Tibial nerve (tissue), 4 donors: Measurements from ENCODE around the gene MIF4GD. TPM values are rescaled to one million over a fixed set of nuclear protein-coding genes. Genes with fewer than 3 reads are reported as not detected.

ENCODE experiments used
- DNase-seq, 2 donors: peaks; one replicate each; pipeline ENCODE4 v3.0.0-alpha.2; 2019; ENCODE audit warnings: low spot score in 2 of 2
- H3K27ac ChIP-seq, 4 donors: fragments of 200-600 bp; sonication (generic) in 3 of 4; one replicate each; pipeline ENCODE4 v1.5.1; 2017 to 2019; ENCODE audit warnings: mild to moderate bottlenecking in 1 of 4
- H3K27me3 ChIP-seq, 2 donors: fragments of 200-600 bp; sonication (generic) in 1 of 2; one replicate each; pipeline versions ENCODE4 v1.5.1 to v1.6.0; 2017 to 2019
- H3K36me3 ChIP-seq, 3 donors: fragments of 200-600 bp; sonication (generic); one replicate each; pipeline ENCODE4 v1.5.1; 2018 to 2019
- H3K4me1 ChIP-seq, 4 donors: fragments of 200-600 bp; sonication (generic) in 3 of 4; one replicate each; pipeline ENCODE4 v1.5.1; 2017 to 2019
- H3K4me3 ChIP-seq, 4 donors: fragments of 200-600 bp; sonication (generic) in 3 of 4; one replicate each; pipeline ENCODE4 v1.5.1; 2017 to 2019; ENCODE audit warnings: mild to moderate bottlenecking in 1 of 4, moderate library complexity in 1 of 4
- H3K9me3 ChIP-seq, 4 donors: fragments of 200-600 bp; sonication (generic) in 3 of 4; one replicate each; pipeline ENCODE4 v1.5.1; 2017 to 2019
- EP300 ChIP-seq, 2 donors: sonication (generic); formaldehyde crosslinking; IDR thresholded peaks; one replicate each; pipeline ENCODE4 v1.6.1; 2017; ENCODE audit warnings: antibody characterized with exemption in 2 of 2, mild to moderate bottlenecking in 1 of 2
- POLR2A ChIP-seq, 2 donors: fragments of 450-650 bp; IDR thresholded peaks; one replicate each; pipeline ENCODE4 v1.6.1; 2017; ENCODE audit warnings: antibody characterized with exemption in 2 of 2, mild to moderate bottlenecking in 2 of 2, moderate library complexity in 2 of 2
- WGBS, 2 donors: methylation state at CpG; one replicate each; pipeline ENCODE4 v1.1.5; 2018; 5-methylcytosine and 5-hydroxymethylcytosine counted together
- total RNA-seq, 4 donors: library from RNA; depleted of rRNA; stranded (reverse); fragments of >200 nt; gene quantifications; one replicate each; pipeline ENCODE4 v1.1.0, GENCODE V29; 2016
- TF ChIP-seq, protein P1 (sequence below), 5 experiments: fragments of 200-600 bp in 3 of 5; fragments of 450-650 bp in 2 of 5; sonication (generic) in 3 of 5; IDR thresholded peaks; one replicate each; pipeline ENCODE4 v1.5.1; 2016 to 2019; ENCODE audit warnings: antibody characterized with exemption in 5 of 5, mild to moderate bottlenecking in 3 of 5, moderate library complexity in 2 of 5

Gene MIF4GD, protein sequence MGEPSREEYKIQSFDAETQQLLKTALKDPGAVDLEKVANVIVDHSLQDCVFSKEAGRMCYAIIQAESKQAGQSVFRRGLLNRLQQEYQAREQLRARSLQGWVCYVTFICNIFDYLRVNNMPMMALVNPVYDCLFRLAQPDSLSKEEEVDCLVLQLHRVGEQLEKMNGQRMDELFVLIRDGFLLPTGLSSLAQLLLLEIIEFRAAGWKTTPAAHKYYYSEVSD
- total RNA-seq = 10 to 100 TPM; 18.4 to 53.1 (median 41.0) TPM

DNA sequence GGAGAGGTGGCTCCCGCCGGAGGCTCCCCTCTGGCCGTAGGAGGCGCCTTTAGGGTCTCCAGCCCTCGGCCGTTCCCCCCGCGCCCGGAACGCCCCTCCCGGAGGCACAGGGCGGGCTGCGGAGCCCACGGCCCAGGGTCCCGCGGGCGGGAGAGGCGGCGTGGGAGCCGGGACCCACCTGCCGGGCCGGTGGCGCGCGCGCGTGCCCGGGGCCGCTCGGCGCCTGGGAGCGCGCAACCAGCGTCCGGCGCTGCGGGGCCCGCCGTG is at the start of gene MIF4GD:
Gene MIF4GD (minus strand): TSS at position 266 of the 267 bp plus-strand sequence. CDS start 1,036 bp downstream, outside the sequence.
- DNase-seq = no peak
- TF ChIP-seq EP300 (IDR thresholded peaks at IDR 0.05) (no peak), POLR2A (IDR thresholded peaks at IDR 0.05) (peak; percentile 19 to 53)
- TF ChIP-seq, protein P1, sequence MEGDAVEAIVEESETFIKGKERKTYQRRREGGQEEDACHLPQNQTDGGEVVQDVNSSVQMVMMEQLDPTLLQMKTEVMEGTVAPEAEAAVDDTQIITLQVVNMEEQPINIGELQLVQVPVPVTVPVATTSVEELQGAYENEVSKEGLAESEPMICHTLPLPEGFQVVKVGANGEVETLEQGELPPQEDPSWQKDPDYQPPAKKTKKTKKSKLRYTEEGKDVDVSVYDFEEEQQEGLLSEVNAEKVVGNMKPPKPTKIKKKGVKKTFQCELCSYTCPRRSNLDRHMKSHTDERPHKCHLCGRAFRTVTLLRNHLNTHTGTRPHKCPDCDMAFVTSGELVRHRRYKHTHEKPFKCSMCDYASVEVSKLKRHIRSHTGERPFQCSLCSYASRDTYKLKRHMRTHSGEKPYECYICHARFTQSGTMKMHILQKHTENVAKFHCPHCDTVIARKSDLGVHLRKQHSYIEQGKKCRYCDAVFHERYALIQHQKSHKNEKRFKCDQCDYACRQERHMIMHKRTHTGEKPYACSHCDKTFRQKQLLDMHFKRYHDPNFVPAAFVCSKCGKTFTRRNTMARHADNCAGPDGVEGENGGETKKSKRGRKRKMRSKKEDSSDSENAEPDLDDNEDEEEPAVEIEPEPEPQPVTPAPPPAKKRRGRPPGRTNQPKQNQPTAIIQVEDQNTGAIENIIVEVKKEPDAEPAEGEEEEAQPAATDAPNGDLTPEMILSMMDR (IDR thresholded peaks at IDR 0.05) = no peak
- Histone ChIP-seq H3K27me3 (no peaks in the 10 kb centered on the region), H3K9me3 (no peaks in the 10 kb centered on the region), H3K4me1 (peaks cover 0 to 42% (median 15%) of the 10 kb centered on the region in 4 donors), H3K27ac (peak within 1 kb of the TSS; percentile 74 to 97 (median 94)), H3K36me3 (peaks cover 0 to 42% (median 0%) of the 10 kb centered on the region in 3 donors), H3K4me3 (peak within 1 kb of the TSS; percentile 53 to 91 (median 86))
- WGBS, 2 donors = 0 to 2% methylated on average over 9 to 17 of the region's 39 CpGs

DNA sequence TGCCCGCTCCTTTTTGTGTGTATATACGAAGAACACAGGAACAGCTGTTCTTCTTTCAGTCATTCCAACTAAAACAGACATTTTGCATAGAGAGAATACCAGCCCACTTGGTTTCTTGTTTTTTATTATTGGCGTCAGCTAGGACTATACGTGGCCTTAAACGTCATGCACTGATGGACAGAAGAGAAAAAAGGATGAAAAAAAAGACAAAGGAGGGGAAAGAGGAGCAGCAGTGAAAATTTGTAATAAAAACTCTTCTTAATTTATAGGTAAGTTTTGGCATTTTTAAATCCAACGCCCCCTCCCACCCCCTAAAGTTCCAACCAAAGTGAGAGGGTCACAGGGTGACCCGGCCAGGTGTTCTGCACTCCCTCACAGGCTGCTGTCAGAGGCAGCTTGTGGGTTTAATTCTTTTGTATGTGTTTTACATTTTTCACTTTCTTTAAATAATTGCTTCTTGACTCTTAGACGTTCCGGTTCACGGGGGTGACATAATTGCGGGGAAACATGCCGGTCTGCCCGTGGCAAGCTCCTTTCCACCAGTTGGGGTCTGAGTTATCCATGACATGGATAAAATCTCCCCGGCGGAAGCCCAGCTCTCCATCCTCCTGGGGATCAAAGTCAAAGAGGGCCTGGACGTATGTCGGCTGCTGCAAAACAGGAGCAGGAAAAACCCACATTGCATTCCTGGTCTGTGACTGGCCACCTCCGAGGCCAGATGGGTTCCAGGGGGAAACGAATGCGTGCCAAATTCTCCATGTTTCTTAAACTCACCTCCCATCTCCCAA is 49.1 kb upstream of the MIF4GD start:
- H3K4me1 ChIP-seq = peaks cover 0 to 19% (median 9%) of the 10 kb centered on the region in 4 donors
- TF ChIP-seq EP300 (IDR thresholded peaks at IDR 0.05) = no peak
- TF ChIP-seq POLR2A (IDR thresholded peaks at IDR 0.05) = no peak
- TF ChIP-seq, protein P1 (IDR thresholded peaks at IDR 0.05) = no peak
- H3K9me3 ChIP-seq = no peaks in the 10 kb centered on the region
- no peak overlapping the region for H3K4me3 ChIP-seq
- 76 to 81% methylated on average over 20 of the region's 20 CpGs for WGBS, 2 donors
- peak overlapping the region in 1 of 4 donors; percentile 22 for H3K27ac ChIP-seq
- H3K36me3 ChIP-seq = peaks cover 0 to 44% (median 12%) of the 10 kb centered on the region in 3 donors
- no peak for DNase-seq
- H3K27me3 ChIP-seq = no peaks in the 10 kb centered on the region

DNA sequence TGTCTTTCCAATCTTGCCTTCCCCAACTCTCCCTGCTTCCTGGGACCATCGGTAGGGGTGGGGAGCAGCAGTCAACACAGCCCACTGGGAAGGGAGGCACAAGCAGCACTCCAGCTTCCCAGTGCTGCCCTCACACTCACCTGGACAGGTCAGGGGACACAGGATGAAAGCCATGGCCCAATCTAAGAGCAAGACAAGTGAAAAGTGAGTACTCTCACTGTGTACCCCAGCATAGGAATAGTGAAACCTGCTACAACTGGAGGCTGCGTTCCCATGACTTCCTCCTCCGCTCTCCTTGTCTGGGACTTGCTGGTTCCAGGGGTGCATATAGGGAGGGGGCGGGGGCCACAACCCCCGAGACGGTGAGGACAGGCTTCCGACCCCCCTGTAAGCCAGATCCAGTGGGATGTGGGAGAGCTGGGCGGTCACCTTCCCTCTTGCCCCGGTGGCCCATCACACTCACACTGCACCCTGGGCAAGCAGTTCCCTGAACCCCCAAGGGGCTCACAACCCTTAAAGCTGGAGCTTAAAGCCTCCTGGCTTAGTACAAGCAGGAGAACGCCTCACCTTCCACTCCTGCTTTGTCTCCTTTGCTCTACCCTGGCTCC is 47.7 kb upstream of the MIF4GD start:
- 81 to 88% methylated on average over 10 of the region's 10 CpGs for WGBS, 2 donors
- no peak overlapping the region for H3K4me3 ChIP-seq
- no peak for DNase-seq
- peaks cover 0 to 19% (median 9%) of the 10 kb centered on the region in 4 donors for H3K4me1 ChIP-seq
- TF ChIP-seq EP300 (IDR thresholded peaks at IDR 0.05) (no peak), POLR2A (IDR thresholded peaks at IDR 0.05) (no peak)
- TF ChIP-seq, protein P1 (IDR thresholded peaks at IDR 0.05) = no peak
- no peaks in the 10 kb centered on the region for H3K27me3 ChIP-seq
- H3K36me3 ChIP-seq = peaks cover 0 to 52% (median 12%) of the 10 kb centered on the region in 3 donors
- H3K9me3 ChIP-seq = no peaks in the 10 kb centered on the region
- peak overlapping the region in 3 of 4 donors; percentile 23 to 38 (median 34) for H3K27ac ChIP-seq

DNA sequence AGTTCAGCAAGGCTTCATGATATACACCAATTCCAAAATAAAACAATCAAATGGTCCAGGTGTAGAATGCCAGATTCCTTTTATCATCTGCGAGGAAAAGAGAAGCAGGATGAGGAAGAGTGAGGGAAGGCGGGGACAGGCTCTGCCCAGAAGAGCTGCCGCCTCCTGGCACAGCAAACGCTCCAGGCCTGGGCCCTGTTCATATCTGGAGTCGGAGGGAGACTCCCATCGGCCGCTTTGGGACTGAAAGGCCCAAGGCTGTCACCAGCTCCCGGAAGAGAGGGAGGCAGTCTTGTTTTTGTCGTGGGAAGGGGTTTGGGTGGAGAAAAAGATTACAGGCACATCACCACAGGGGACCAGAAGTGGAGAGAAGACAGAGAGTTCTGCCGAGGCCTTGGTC is 47.2 kb upstream of the MIF4GD start:
- Histone ChIP-seq H3K4me3 (no peak overlapping the region), H3K9me3 (no peaks in the 10 kb centered on the region), H3K27me3 (no peaks in the 10 kb centered on the region), H3K27ac (peak overlapping the region in 3 of 4 donors; percentile 23 to 38 (median 34)), H3K4me1 (peaks cover 0 to 14% (median 7%) of the 10 kb centered on the region in 4 donors), H3K36me3 (peaks cover 0 to 52% (median 12%) of the 10 kb centered on the region in 3 donors)
- DNase-seq = no peak
- WGBS, 2 donors = 65 to 70% methylated on average over 10 of the region's 10 CpGs
- TF ChIP-seq, protein P1 (IDR thresholded peaks at IDR 0.05) = no peak
- TF ChIP-seq EP300 (IDR thresholded peaks at IDR 0.05) (no peak), POLR2A (IDR thresholded peaks at IDR 0.05) (no peak)
